ENCODE results near the gene ENPP1. TPM values are rescaled to one million over a fixed set of nuclear protein-coding genes. Genes with fewer than 3 reads are reported as not detected.
"Not testable (repeated sequence)": the region's sequence is repeated elsewhere in the genome, so short reads cannot be mapped to it uniquely, and the experiment has no call there.

Gene ENPP1
- total and polyA plus RNA-seq, 9 donors: 5.4 to 40.7 (median 21.7) TPM

DNA sequence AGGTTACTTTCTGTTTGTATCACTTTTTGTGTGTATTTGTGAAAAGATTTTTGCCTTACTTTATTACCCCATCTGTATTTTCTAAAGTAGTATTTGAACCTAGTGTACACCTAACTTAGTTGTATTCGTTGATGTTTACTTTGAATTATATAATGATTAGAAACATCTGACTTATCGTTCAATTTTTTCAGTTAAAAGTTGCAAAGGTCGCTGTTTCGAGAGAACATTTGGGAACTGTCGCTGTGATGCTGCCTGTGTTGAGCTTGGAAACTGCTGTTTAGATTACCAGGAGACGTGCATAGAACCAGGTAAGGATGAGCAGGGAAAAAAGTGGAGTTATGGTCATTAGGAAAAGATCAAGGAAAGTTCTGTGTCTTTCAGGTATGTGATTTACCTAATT lies 42.0 kb downstream of the ENPP1 start:
- 83 to 86% (median 83%) methylated on average over 6 of the region's 6 CpGs for WGBS, 3 donors
- Histone ChIP-seq H3K27me3 (no peaks in the 10 kb centered on the region), H3K36me3 (no peaks in the 10 kb centered on the region), H3K4me3 (no peak overlapping the region), H3K4me1 (ENCODE audit: insufficient read depth) (no peaks in the 10 kb centered on the region), H3K9me3 (no peaks in the 10 kb centered on the region), H3K27ac (no peak overlapping the region)
- intact Hi-C loops (cut with DNase I): no loop called here
- no peak for DNase-seq
- no peak for TF ChIP-seq EP300 (IDR thresholded peaks at IDR 0.05)

- intact Hi-C loops (cut with DNase I): no loop called here
- Histone ChIP-seq H3K27ac (no peak overlapping the region), H3K27me3 (no peaks in the 10 kb centered on the region), H3K36me3 (no peaks in the 10 kb centered on the region), H3K4me1 (ENCODE audit: insufficient read depth) (no peaks in the 10 kb centered on the region), H3K9me3 (no peaks in the 10 kb centered on the region), H3K4me3 (no peak overlapping the region)
- WGBS, 3 donors: 73 to 79% (median 73%) methylated on average over 8 of the region's 8 CpGs
- no peak for DNase-seq
- TF ChIP-seq, protein P1, sequence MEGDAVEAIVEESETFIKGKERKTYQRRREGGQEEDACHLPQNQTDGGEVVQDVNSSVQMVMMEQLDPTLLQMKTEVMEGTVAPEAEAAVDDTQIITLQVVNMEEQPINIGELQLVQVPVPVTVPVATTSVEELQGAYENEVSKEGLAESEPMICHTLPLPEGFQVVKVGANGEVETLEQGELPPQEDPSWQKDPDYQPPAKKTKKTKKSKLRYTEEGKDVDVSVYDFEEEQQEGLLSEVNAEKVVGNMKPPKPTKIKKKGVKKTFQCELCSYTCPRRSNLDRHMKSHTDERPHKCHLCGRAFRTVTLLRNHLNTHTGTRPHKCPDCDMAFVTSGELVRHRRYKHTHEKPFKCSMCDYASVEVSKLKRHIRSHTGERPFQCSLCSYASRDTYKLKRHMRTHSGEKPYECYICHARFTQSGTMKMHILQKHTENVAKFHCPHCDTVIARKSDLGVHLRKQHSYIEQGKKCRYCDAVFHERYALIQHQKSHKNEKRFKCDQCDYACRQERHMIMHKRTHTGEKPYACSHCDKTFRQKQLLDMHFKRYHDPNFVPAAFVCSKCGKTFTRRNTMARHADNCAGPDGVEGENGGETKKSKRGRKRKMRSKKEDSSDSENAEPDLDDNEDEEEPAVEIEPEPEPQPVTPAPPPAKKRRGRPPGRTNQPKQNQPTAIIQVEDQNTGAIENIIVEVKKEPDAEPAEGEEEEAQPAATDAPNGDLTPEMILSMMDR (IDR thresholded peaks at IDR 0.05): no peak
- TF ChIP-seq POLR2A (IDR thresholded peaks at IDR 0.05) (no peak), EP300 (IDR thresholded peaks at IDR 0.05) (no peak)
Measured at GRCh38 chr6:131851049-131851769, 43.4 kb downstream of the ENPP1 start.

- intact Hi-C loops (cut with DNase I): no loop called here
- TF ChIP-seq, protein P1 (IDR thresholded peaks at IDR 0.05): no peak
- TF ChIP-seq POLR2A (IDR thresholded peaks at IDR 0.05) (no peak), EP300 (IDR thresholded peaks at IDR 0.05) (no peak)
- no peaks in the 10 kb centered on the region for H3K4me1 ChIP-seq (ENCODE audit: insufficient read depth)
- no peaks in the 10 kb centered on the region for H3K9me3 ChIP-seq
- H3K27me3 ChIP-seq: no peaks in the 10 kb centered on the region
- H3K27ac ChIP-seq: no peak overlapping the region
- no peak overlapping the region for H3K4me3 ChIP-seq
- DNase-seq: no peak
- no peaks in the 10 kb centered on the region for H3K36me3 ChIP-seq
Measured at GRCh38 chr6:131852200-131852599, 44.4 kb downstream of the ENPP1 start.

GRCh38 chr6:131854803-131855202 lies 47.0 kb downstream of the ENPP1 start:
- Histone ChIP-seq H3K4me3 (no peak overlapping the region), H3K9me3 (no peaks in the 10 kb centered on the region), H3K27ac (no peak overlapping the region), H3K4me1 (ENCODE audit: insufficient read depth) (no peaks in the 10 kb centered on the region), H3K36me3 (no peaks in the 10 kb centered on the region), H3K27me3 (no peaks in the 10 kb centered on the region)
- TF ChIP-seq EP300 (IDR thresholded peaks at IDR 0.05): no peak
- TF ChIP-seq, protein P1 (IDR thresholded peaks at IDR 0.05): no peak
- TF ChIP-seq POLR2A (IDR thresholded peaks at IDR 0.05): no peak
- 74 to 78% (median 77%) methylated on average over 2 of the region's 2 CpGs for WGBS, 3 donors
- intact Hi-C loops (cut with DNase I): no loop called here
- DNase-seq: no peak

DNA sequence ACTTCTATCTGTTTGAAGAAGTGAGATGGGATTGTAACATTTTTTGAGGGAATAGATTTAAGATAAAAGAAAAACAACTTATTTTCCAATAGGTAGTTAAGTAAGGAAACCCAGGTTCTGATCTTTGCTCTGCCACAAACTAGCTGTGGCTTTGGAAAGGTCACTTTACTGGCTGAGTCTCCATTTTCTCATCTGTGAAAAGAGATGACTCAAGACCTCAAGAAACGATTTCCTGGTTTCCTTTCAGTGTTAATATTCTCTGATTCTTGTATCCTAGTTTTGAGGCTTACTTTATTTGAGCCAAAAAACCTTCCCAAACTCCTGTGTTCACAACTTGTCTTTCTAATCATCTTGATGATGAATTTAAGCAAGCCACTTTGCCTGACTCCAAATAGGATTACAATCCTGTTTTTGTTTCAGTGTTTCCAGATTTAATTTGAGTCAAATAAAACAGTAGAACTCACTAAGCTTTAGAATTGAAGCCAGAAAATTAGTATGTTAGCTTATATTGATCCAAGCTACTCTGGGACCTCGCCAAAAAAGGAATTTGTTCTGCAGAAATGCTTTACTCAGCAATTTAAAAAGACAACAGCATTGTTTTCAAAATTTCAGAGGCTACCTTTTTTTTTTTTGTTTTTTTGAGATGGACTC lies 51.1 kb downstream of the ENPP1 start:
- H3K27ac ChIP-seq: no peak overlapping the region
- DNase-seq: no peak
- 24 to 32% (median 31%) methylated on average over 2 of the region's 2 CpGs for WGBS, 3 donors
- H3K4me3 ChIP-seq: no peak overlapping the region
- no peaks in the 10 kb centered on the region for H3K9me3 ChIP-seq
- intact Hi-C loops (cut with DNase I): no loop called here
- H3K36me3 ChIP-seq: no peaks in the 10 kb centered on the region
- TF ChIP-seq EP300 (IDR thresholded peaks at IDR 0.05) (no peak), POLR2A (IDR thresholded peaks at IDR 0.05) (no peak)
- TF ChIP-seq, protein P1 (IDR thresholded peaks at IDR 0.05): no peak
- H3K4me1 ChIP-seq (ENCODE audit: insufficient read depth): peaks cover 1% of the 10 kb centered on the region
- no peaks in the 10 kb centered on the region for H3K27me3 ChIP-seq

DNA sequence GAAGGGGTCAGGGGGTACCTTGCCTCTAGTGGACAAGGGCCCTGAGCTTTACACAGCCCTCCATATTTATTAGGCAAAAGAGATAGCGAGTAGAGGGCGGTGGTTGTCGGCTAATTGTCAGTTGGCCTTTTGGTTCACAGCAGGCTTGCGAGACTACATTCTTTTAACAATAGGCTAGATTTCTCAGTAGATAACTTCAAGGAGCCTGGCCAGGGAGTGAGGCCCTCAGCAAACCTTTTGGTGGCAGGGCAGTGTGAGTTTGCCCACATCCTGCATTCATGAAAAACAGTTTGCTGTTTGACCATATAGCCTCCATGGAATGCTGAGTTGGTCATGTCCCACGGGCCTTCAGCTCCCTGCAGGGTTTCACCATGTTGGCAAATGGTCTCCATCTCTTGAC lies 51.8 kb downstream of the ENPP1 start:
- H3K27ac ChIP-seq; H3K36me3 ChIP-seq; H3K4me1 ChIP-seq (ENCODE audit: insufficient read depth); H3K9me3 ChIP-seq; DNase-seq; H3K27me3 ChIP-seq; H3K4me3 ChIP-seq; intact Hi-C loops (cut with DNase I): not testable (repeated sequence)
- WGBS, 3 donors: 83 to 90% (median 87%) methylated on average over 5 of the region's 5 CpGs

Data from ovary (tissue), 9 donors.